Kidney epithelial cell (primary cell): ENCODE results near the gene AIF1L. TPM values are rescaled to one million over a fixed set of nuclear protein-coding genes. Genes with fewer than 3 reads are reported as not detected.
A peak's percentile ranks its signal among the peaks of the same experiment; 100 is the strongest.

Source experiments
- DNase-seq: peaks from one replicate; pipeline ENCODE4 v3.0.0-alpha.2; 2010; ENCODE audit warnings: low read depth
- H3K27me3 ChIP-seq: 2 replicates; pipeline ENCODE4 v1.6.0; 2011; ENCODE audit warnings: low read length; ENCODE audit not compliant: control insufficient read depth, insufficient read depth
- H3K36me3 ChIP-seq: 2 replicates; pipeline ENCODE4 v1.5.1; 2011; ENCODE audit warnings: low read length; ENCODE audit not compliant: control insufficient read depth, insufficient read depth
- H3K4me3 ChIP-seq: 2 replicates; pipeline ENCODE4 v1.5.1; 2011; ENCODE audit warnings: low read depth, mild to moderate bottlenecking, control low read depth, low read length
- total RNA-seq: library from RNA; depleted of rRNA; stranded (reverse); fragments of >200 nt; gene quantifications from 2 replicates; pipeline ENCODE4 v1.2.3, GENCODE V29; 2015
- TF ChIP-seq, protein P1 (sequence below): IDR thresholded peaks from 2 replicates; pipeline ENCODE4 v1.5.1; 2011; ENCODE audit warnings: mild to moderate bottlenecking, moderate library complexity, low read length, control low read depth, inconsistent platforms; ENCODE audit not compliant: insufficient read depth, poor library complexity, severe bottlenecking

AIF1L gene
- total RNA-seq, 1 donor from 2014 or later, result 58.4 TPM

DNA sequence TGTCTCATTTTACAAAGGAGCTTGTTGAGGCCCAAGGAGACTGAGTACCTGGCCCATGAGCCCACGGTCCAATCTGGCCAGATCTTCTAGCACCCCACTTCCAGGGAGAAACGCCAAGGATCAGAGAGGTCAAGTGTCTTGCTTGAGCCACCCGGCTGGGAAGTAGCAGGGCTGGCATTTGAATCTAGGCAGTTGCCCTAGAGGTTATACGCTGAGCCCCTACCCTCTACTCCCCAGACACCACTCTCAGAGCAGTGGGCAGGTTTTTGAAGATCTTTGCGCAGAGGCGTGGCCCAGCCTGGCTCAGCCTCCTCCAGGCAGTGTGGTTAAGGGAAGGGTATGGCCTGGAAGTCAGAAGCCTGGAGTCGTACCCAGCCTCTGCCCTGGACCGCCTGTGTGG, 23.3 kb downstream of the AIF1L start:
- DNase-seq, result no peak
- Histone ChIP-seq H3K36me3 (no peaks in the 10 kb centered on the region), H3K27me3 (no peaks in the 10 kb centered on the region), H3K4me3 (no peak overlapping the region)
- TF ChIP-seq, protein P1, sequence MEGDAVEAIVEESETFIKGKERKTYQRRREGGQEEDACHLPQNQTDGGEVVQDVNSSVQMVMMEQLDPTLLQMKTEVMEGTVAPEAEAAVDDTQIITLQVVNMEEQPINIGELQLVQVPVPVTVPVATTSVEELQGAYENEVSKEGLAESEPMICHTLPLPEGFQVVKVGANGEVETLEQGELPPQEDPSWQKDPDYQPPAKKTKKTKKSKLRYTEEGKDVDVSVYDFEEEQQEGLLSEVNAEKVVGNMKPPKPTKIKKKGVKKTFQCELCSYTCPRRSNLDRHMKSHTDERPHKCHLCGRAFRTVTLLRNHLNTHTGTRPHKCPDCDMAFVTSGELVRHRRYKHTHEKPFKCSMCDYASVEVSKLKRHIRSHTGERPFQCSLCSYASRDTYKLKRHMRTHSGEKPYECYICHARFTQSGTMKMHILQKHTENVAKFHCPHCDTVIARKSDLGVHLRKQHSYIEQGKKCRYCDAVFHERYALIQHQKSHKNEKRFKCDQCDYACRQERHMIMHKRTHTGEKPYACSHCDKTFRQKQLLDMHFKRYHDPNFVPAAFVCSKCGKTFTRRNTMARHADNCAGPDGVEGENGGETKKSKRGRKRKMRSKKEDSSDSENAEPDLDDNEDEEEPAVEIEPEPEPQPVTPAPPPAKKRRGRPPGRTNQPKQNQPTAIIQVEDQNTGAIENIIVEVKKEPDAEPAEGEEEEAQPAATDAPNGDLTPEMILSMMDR, result no peak

DNA sequence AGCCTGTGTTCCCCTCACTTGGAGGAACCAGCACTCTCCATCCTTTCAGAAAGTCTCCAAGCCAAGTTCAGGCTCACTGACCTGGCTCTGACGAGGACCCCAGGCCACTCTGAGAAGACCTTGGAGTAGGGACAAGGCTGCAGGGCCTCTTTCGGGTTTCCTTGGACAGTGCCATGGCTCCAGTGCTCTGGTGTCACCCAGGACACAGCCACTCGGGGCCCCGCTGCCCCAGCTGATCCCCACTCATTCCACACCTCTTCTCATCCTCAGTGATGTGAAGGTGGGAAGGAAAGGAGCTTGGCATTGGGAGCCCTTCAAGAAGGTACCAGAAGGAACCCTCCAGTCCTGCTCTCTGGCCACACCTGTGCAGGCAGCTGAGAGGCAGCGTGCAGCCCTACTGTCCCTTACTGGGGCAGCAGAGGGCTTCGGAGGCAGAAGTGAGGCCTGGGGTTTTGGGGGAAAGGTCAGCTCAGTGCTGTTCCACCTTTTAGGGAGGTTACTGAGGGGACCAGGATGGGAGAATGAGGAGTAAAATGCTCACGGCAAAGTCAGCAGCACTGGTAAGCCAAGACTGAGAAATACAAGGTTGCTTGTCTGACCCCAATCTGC, 24.4 kb downstream of the AIF1L start:
- Histone ChIP-seq H3K36me3 (no peaks in the 10 kb centered on the region), H3K4me3 (no peak overlapping the region), H3K27me3 (no peaks in the 10 kb centered on the region)
- TF ChIP-seq, protein P1, result no peak
- no peak for DNase-seq

DNA sequence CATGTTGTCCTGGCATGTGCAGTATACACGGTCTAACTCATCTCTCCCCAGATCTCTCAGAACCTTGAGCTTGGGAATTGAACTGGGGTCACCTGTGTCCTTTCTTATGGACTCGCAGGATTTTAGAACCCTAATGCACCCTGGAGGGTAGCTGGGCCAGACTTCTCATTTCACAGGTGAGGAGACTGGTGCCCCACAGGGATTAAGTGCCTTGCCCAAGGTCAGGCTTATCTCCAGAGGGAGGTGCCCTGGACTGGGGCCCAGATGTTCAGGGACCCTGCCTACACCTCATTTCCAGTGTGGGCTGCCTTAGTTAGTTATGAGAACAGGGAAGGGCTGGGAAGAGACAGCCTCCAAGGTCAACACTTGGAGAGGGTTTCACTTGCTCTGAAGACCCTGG, 25.0 kb downstream of the AIF1L start:
- Histone ChIP-seq H3K36me3 (no peaks in the 10 kb centered on the region), H3K27me3 (no peaks in the 10 kb centered on the region), H3K4me3 (no peak overlapping the region)
- TF ChIP-seq, protein P1, result no peak
- DNase-seq, result no peak

DNA sequence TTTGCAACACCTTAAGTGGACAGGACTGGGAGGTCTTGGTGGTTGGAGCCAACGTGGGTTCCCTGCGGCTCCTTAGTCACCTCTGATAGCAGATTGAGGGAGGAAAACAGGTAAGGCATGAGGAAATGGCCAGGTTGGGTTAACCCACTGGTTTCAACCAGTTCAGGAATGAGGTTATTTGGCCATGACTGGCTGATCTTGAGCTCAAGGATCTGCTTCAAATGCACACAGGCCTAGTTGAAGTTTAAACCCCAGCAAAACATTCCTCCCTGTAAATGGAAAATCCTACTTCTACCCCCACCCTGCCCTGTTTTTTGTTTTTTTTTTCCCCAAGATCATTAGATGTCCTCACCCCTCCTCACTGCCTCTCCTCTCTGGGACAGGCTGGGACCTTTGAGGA, 25.8 kb downstream of the AIF1L start:
- no peaks in the 10 kb centered on the region for H3K36me3 ChIP-seq
- H3K27me3 ChIP-seq, result no peaks in the 10 kb centered on the region
- TF ChIP-seq, protein P1, result no peak
- DNase-seq, result peak; percentile 44
- no peak overlapping the region for H3K4me3 ChIP-seq

DNA sequence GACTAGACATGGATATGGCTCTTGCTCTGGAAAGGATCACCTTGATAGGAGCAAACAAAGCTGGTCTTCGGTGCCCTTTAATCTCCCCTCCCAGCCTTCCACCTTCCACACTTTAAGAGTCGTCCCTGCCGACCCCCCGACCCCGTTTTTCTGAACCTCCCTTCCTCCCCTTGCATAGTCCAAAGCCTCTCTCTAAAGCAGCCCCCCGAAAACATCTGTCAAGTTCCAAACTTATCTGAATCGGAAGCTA, 28.6 kb downstream of the AIF1L start:
- no peaks in the 10 kb centered on the region for H3K27me3 ChIP-seq
- TF ChIP-seq, protein P1, result no peak
- no peak for DNase-seq
- H3K36me3 ChIP-seq, result no peaks in the 10 kb centered on the region
- peak overlapping the region; percentile 78 for H3K4me3 ChIP-seq

DNA sequence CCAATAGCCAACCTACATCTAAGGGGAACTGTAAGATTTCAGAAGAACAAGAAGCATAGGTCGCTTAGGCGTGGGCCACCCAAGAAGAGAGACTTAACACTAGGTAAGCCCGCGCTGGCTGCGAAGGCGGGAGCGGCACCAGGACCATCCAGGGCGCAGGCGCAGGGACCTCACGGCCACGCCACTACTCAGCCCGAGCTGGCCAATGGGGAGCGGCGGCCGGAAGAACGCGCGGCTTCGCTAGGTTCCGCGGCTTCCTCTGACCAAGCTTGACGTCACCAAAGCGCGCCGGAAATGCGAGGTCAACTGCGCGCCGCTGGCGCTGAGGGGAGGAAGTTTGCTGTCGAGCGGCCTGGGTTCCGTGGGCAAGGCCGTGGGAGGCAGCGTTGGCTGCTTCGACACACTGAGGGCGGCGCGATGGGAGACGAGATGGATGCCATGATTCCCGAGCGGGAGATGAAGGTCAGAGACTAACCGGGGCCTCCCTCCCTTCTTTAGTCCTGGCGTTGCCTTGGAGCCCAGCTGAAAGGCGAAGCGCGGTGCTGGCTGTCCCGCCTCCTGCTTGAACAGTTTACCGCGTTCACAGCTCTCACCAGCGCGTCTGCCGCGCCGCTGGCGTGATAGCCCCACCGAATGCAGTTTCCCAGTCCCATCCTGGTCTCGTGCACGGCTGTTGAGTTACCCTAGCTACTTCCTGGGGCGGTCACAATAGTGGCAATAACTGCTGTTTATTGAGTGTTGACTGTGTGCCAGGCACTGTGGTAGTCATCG, 29.1 kb downstream of the AIF1L start, which contains the start of gene NUP214:
Gene NUP214, plus strand, starts transcription at position 299 of the 771 bp plus-strand sequence. Its CDS starts 119 bp downstream, at position 418.
- H3K36me3 ChIP-seq, result no peaks in the 10 kb centered on the region
- H3K4me3 ChIP-seq, result peak within 1 kb of the TSS; percentile 78
- TF ChIP-seq, protein P1, result no peak
- no peaks in the 10 kb centered on the region for H3K27me3 ChIP-seq
- peak; percentile 85 for DNase-seq
